ENCODE measurements around the gene TRAP1. TPM values are rescaled to one million over a fixed set of nuclear protein-coding genes. Genes with fewer than 3 reads are reported as not detected.

The TRAP1 gene
- total and polyA plus RNA-seq, 7 donors, result 98.1 to 162 (median 122) TPM

DNA sequence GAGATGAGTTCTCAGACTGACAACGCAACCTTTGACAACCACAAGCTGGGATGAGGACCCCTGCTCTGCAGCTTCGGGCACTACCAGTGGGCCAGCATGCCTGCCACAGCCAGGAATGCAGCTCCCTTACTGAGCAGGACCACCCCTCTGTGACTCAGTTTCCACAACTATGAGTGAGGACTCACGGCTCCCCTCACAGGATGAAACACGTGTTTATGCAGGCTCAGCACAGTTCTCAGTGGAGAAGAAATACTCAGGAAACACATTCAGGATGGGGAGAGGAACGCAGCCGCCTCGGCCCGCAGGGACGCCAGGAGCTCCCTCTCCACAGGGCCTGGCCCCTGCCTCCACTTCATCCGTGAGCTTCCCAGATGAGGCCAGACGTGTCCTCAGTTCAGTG lies 48.7 kb downstream of the TRAP1 start:
- Histone ChIP-seq H3K4me1 (no peaks in the 10 kb centered on the region), H3K27ac (no peak overlapping the region), H3K27me3 (ENCODE audit: insufficient read depth in 3 of 3, low read length in 2 of 3) (no peaks in the 10 kb centered on the region), H3K36me3 (ENCODE audit: insufficient read depth in 1 of 2, low read depth in 1 of 2) (peaks cover 7 to 89% of the 10 kb centered on the region in 2 donors), H3K4me3 (no peak overlapping the region), H3K9me3 (no peaks in the 10 kb centered on the region)
- peak in 1 of 2 donors; percentile 39 for DNase-seq
- intact Hi-C loops (cut with DNase I), result no loop called here
- TF ChIP-seq, protein P1, sequence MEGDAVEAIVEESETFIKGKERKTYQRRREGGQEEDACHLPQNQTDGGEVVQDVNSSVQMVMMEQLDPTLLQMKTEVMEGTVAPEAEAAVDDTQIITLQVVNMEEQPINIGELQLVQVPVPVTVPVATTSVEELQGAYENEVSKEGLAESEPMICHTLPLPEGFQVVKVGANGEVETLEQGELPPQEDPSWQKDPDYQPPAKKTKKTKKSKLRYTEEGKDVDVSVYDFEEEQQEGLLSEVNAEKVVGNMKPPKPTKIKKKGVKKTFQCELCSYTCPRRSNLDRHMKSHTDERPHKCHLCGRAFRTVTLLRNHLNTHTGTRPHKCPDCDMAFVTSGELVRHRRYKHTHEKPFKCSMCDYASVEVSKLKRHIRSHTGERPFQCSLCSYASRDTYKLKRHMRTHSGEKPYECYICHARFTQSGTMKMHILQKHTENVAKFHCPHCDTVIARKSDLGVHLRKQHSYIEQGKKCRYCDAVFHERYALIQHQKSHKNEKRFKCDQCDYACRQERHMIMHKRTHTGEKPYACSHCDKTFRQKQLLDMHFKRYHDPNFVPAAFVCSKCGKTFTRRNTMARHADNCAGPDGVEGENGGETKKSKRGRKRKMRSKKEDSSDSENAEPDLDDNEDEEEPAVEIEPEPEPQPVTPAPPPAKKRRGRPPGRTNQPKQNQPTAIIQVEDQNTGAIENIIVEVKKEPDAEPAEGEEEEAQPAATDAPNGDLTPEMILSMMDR (IDR thresholded peaks at IDR 0.05), result no peak
- 83 to 93% (median 84%) methylated on average over 11 of the region's 11 CpGs for WGBS, 3 donors
- ATAC-seq, result no peak

DNA sequence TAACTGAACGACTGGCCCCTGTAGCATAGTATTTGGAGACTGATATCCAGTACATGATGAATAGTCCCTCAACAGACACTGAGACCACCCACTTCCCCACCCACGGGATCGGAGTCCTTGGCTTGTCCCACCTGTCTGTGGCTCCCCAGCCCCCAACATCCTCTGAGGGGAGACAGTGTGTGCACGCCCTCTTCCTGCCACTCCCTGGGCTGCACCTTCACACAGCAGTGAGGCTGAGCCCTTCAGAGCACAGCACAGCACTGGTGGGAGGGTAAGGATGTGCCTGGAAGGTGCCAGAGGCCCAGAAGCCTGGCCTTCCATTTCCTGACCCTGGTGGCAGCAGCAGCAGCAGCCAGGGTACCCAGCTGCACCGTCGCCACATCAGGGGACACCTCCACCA lies 51.8 kb downstream of the TRAP1 start:
- Histone ChIP-seq H3K36me3 (ENCODE audit: insufficient read depth in 1 of 2, low read depth in 1 of 2) (peaks cover 7 to 91% of the 10 kb centered on the region in 2 donors), H3K4me3 (no peak overlapping the region), H3K9me3 (no peaks in the 10 kb centered on the region), H3K4me1 (no peaks in the 10 kb centered on the region), H3K27me3 (ENCODE audit: insufficient read depth in 3 of 3, low read length in 2 of 3) (no peaks in the 10 kb centered on the region), H3K27ac (no peak overlapping the region)
- DNase-seq (peak in 1 of 2 donors; percentile 38), ATAC-seq (no peak)
- TF ChIP-seq, protein P1 (IDR thresholded peaks at IDR 0.05), result no peak
- 75 to 81% (median 81%) methylated on average over 6 of the region's 6 CpGs for WGBS, 3 donors
- intact Hi-C loops (cut with DNase I), result no loop called here

DNA sequence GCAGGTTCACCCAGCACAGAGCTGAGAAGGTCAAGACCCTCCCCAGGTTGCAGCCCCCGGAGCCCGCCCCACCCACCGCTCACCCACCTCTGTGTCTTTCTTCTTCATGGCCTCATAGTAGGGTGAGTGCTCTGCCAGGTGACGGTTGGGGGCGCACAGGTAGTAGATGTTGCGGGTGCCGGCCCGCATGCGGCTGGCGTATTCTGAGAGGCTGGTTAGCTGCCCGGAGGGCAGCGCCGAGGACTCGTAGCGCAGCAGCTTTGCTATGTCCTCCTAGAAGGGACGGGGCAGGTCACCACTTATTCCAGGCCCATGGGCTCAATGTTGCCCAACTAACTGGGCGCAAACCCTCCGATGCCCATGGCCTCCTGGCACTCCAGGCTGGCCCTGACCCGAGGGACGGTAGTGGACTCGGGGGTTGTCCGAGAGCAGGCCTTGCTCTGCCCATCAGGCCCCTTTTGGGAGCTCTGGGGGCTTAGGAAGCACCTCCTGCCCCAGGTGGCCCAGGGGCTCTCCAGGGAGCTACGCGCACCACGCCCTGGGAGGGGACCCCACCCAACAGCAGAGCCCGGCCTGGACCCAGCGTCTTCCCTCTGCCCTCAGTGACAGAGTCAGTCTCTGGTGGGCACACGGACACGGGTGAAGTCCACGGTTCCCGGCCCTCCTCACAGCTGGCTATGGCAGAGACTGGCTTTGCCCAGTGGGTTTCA lies 53.0 kb downstream of the TRAP1 start:
- Histone ChIP-seq H3K4me1 (no peaks in the 10 kb centered on the region), H3K27ac (no peak overlapping the region), H3K36me3 (ENCODE audit: insufficient read depth in 1 of 2, low read depth in 1 of 2) (peaks cover 7 to 93% of the 10 kb centered on the region in 2 donors), H3K9me3 (no peaks in the 10 kb centered on the region), H3K27me3 (ENCODE audit: insufficient read depth in 3 of 3, low read length in 2 of 3) (no peaks in the 10 kb centered on the region), H3K4me3 (no peak overlapping the region)
- TF ChIP-seq, protein P1 (IDR thresholded peaks at IDR 0.05), result no peak
- 88 to 93% (median 92%) methylated on average over 31 of the region's 31 CpGs for WGBS, 3 donors
- intact Hi-C loops (cut with DNase I), result no loop called here
- ATAC-seq (peak in 2 of 4 donors; percentile 7 to 16), DNase-seq (peak in 1 of 2 donors; percentile 38)

DNA sequence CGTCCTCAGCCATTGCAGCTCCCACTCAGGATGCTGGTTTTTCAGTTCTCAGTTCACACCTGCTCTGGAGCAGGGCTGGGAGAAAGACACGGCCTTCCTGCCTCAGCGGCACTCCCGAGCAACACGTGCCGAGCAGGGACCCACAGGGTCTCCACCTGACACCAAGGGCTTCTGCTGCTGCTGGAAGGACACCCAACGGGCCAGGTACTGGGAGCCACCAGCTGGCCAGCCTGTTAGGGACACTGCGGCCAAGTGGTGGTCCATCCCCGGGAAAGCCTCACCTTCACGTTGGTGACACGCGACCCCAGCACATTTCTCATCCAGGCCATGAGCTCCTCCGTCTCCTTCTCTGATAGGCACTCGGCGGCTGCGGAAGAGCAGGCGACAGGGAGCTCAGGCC lies 54.7 kb downstream of the TRAP1 start:
- intact Hi-C loops (cut with DNase I), result no loop called here
- DNase-seq, result peak in 1 of 2 donors; percentile 39

More for the DNA sequence above, 54.7 kb downstream of the TRAP1 start:
- ATAC-seq, result peak in 1 of 4 donors; percentile 9
- Histone ChIP-seq H3K4me3 (no peak overlapping the region), H3K36me3 (ENCODE audit: insufficient read depth in 1 of 2, low read depth in 1 of 2) (peaks cover 7 to 99% of the 10 kb centered on the region in 2 donors), H3K27ac (no peak overlapping the region), H3K4me1 (no peaks in the 10 kb centered on the region), H3K9me3 (no peaks in the 10 kb centered on the region), H3K27me3 (ENCODE audit: insufficient read depth in 3 of 3, low read length in 2 of 3) (no peaks in the 10 kb centered on the region)
- WGBS, 3 donors, result 91% methylated on average over 17 of the region's 17 CpGs
- TF ChIP-seq, protein P1 (IDR thresholded peaks at IDR 0.05), result no peak
